A172 (cell line): Measurements from ENCODE around the gene PSAP. TPM values are rescaled to one million over a fixed set of nuclear protein-coding genes. Genes with fewer than 3 reads are reported as not detected.
"Not testable (repeated sequence)": the region's sequence is repeated elsewhere in the genome, so short reads cannot be mapped to it uniquely, and the experiment has no call there.

Source experiments
- DNase-seq: peaks from one replicate; pipeline ENCODE4 v3.0.0-alpha.2; 2015; ENCODE audit warnings: low spot score
- total RNA-seq: library from RNA; depleted of rRNA; stranded (reverse); fragments of >200 nt; shearing (Covaris generic); gene quantifications from 2 replicates; pipeline ENCODE4 v1.2.3, GENCODE V29; 2014; rRNA removed

Gene PSAP
- total RNA-seq: 495 and 497 TPM in 2 replicates

DNA sequence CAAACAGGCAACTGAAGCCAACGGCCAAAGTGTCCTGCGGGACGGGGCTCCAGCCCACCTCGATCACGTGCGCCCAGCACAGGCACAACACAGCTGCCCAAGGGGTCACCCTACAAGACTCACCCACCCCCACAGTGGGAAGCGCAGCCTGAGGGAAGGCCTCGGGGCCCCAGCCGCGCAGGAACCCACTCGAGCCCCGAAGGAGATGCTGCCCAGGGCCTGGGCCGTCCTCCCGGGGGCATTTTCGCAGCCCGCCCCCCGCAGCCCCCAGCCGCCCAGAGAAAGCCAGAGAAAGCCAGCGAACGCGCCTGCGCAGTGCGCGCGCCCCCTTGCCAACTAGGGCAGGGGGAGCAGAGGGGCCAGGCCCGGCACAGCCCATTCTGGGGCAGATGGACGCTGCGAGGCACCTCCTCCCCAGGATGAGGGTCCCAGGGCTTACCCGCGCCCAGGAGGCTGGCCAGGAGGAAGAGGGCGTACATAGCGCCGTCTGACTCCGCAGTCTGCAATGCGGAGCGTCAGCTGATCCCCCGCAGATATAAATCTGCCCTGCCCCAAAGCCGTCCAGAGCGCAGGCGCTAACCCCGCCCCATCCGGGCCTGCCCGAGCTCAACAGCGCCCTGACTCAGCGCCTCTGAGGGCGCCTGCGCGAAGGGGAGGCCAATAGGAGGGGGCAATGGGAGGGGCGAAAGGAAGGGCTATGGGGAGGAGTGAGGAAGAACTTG is at the start of gene PSAP:
Gene PSAP, minus strand, starts transcription at position 509 of the 722 bp plus-strand sequence. Its CDS starts 30 bp downstream, at position 479.
- peak; percentile 96 for DNase-seq

GRCh38 chr10:71900441-71901180 is 49.6 kb upstream of the PSAP start:
- no peak for DNase-seq

GRCh38 chr10:71899665-71900412 is 48.8 kb upstream of the PSAP start:
- DNase-seq: no peak

- DNase-seq: not testable (repeated sequence)
Measured at GRCh38 chr10:71898346-71898745, 47.3 kb upstream of the PSAP start.

- no peak for DNase-seq
Measured at GRCh38 chr10:71893920-71894319, 42.9 kb upstream of the PSAP start.

GRCh38 chr10:71893258-71893815 is 42.3 kb upstream of the PSAP start:
- DNase-seq: no peak

DNA sequence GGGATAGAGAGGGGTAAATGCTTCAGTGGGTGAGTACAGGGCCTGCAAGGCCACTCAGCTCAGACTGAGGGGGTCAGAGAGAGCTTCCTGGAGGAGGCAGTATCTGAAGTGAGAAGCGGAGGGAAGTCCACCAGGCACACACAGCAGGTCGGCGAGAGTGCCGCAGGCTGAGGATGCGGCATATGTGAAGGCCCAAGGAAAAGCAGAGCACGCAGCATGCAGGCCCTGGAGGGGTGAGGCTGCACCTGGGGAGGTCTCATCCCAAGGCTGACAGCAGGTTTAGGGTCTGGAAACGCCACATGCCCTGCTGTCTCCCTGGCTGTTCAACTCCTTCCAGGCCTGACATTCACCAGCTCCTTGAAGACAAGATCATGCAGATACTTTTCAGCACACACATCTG is 40.4 kb upstream of the PSAP start:
- DNase-seq: no peak

- no peak for DNase-seq
Measured at GRCh38 chr10:71889388-71889987, 38.4 kb upstream of the PSAP start.

GRCh38 chr10:71888623-71889387 is 37.8 kb upstream of the PSAP start:
- DNase-seq: peak; percentile 67

GRCh38 chr10:71888248-71888622 is 37.2 kb upstream of the PSAP start:
- no peak for DNase-seq

DNA sequence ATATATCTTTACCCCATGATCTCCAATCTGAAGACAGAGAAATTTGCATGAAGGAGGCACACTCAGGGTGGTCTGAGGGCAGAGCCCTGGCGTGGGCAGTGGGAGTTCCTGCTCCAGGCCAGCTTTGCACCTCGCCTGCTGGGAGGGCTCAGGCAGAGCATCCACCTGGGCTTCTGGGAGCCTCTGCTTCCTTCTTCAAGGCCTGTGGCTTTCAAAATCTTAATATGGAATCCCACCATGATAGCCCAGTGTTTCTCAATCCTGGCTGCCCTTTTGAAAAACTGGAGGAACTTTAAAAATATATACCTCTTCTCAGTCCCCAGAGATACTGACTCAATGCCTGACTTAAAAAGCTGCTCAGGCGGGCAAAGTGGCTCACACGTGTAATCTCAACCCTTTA is 36.7 kb upstream of the PSAP start:
- no peak for DNase-seq

GRCh38 chr10:71882813-71883659 is 32.0 kb upstream of the PSAP start:
- DNase-seq: no peak

DNA sequence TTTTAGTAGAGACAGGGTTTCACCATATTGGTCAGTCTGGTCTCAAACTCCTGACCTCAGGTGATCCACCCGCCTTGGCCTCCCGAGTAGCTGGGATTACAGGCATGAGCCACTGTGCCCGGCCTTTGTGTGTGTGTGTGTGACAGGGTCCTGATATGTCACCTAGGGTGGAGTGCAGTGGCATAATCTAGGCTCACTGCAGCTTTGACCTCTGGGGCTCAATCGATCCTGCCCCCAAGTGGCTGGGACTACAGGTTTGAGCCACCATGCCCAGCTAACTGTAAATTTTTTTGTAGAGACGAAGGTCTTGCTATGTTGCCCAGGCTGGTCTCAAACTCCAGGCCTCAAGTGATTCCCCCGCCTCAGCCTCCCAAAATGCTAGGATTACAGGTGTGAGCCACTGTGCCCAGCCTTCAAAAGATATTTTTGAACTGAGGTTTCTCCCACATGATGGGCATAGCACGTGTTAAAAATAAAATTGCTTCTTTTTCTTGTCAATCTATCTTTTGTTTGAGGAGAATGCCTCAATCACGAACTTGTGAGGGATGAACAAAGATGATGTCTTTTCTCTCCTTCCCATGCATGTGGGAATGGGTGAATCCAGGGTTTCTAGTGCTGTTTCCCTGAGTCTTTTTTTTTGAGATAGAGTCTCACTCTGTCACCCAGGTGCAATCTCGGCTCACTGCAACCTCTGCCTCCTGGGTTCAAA is 30.8 kb upstream of the PSAP start:
- no peak for DNase-seq

- not testable (repeated sequence) for DNase-seq
Measured at GRCh38 chr10:71881307-71881624, 30.2 kb upstream of the PSAP start.

GRCh38 chr10:71880425-71881306 is 29.6 kb upstream of the PSAP start:
- no peak for DNase-seq

DNA sequence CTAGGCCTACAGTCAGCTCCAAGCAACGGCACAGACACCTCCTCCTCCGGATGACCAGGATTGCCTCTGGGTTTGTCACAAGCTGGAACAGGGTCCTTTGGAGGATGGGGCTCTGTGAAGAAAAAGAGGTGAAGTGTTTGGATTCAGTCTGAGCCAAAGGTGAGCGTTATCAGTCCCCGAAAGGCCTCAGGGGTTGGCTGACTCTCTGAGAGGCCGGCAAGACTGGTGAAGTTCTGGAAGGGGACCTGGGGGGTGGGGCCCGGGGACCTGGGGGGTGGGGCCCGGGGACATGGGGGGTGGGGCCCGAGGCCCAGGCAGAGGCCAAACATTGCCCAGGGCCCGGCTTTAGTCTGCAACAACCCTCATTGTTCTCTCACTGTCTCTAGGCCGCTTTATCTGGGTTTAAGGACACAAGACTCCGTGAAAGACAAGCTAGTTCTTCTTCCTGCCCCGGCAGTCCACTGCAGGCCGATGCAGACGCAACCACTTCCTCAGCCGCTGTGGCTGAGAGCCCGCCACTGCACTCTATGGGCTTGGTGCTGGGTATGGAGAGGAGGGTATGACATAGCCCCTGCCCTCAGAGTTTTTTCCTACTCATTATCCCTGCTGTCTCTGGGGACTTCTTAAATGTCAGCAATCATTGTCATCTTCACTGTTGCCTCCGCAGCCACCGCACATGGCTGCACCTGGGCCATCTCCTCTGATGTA is 27.4 kb upstream of the PSAP start:
- no peak for DNase-seq

GRCh38 chr10:71877821-71878220 is 26.8 kb upstream of the PSAP start:
- no peak for DNase-seq
